GM12878 (cell line): ENCODE measurements around the gene PEX11B. TPM values are rescaled to one million over a fixed set of nuclear protein-coding genes. Genes with fewer than 3 reads are reported as not detected.

Experiments
- ATAC-seq: fragments of 200-7000 bp; cut with Tn5 transposase; 3 replicates; pipeline ENCODE4 v1.9.1; 2020; ENCODE audit warnings: mild to moderate bottlenecking, moderate library complexity
- BruUV-seq: library from RNA; stranded (reverse); fragments of 400-500 nt; replicated peaks from 2 replicates; lab custom pipeline; 2021; lab: Mats Ljungman, UMichigan
- CTCF ChIA-PET: fragments of 300-600 bp; sonication (Branson Sonifier 250); formaldehyde crosslinking; extraction: SDS; loops from one replicate; lab custom pipeline; 2021; ENCODE audit warnings: inconsistent platforms; lab: Yijun Ruan, JAX
- POLR2A ChIA-PET: fragments of 350-600 bp; formaldehyde crosslinking; extraction: SDS; loops from one replicate; lab custom pipeline; 2021; ENCODE audit warnings: inconsistent platforms; lab: Charles Lee
- RAD21 ChIA-PET: fragments of 300-600 bp; sonication (Branson Sonifier 250); formaldehyde crosslinking; loops from one replicate; lab custom pipeline; 2023; ENCODE audit warnings: antibody characterized with exemption; ENCODE audit not compliant: unreplicated experiment; lab: Charles Lee
- SMC1A ChIA-PET: fragments of 300-600 bp; sonication (Branson Sonifier 250); formaldehyde crosslinking; loops from one replicate; lab custom pipeline; 2023; ENCODE audit not compliant: unreplicated experiment, uncharacterized antibody; lab: Charles Lee
- DNase-seq: peaks from one replicate; pipeline ENCODE4 v3.0.0-alpha.2; 2011; ENCODE audit warnings: low read depth, low spot score
- FAIRE-seq: peaks from 3 replicates; lab custom pipeline; 2011; peaks lifted over from hg19 to GRCh38; lab: Jason Lieb, UNC
- H2AFZ ChIP-seq: 2 replicates; pipeline ENCODE4 v1.6.0; 2011; ENCODE audit warnings: low read depth, low read length, control low read depth; ENCODE audit not compliant: control insufficient read depth
- H3K27ac ChIP-seq: 2 replicates; pipeline ENCODE4 v1.5.1; 2011; ENCODE audit warnings: control low read depth; ENCODE audit not compliant: control insufficient read depth, insufficient read depth
- H3K27me3 ChIP-seq, 2 experiments: replicated peaks in 1 of 2; 2 replicates each; pipeline versions ENCODE4 v1.6.0 to v1.6.1; 2011; ENCODE audit warnings: low read length in 1 of 2; ENCODE audit not compliant: control insufficient read depth in 2 of 2, insufficient read depth in 2 of 2
- H3K36me3 ChIP-seq, 2 experiments: 2 replicates each; pipeline ENCODE4 v1.5.1; 2011; ENCODE audit warnings: low read length in 1 of 2; ENCODE audit not compliant: control insufficient read depth in 2 of 2, insufficient read depth in 2 of 2
- H3K4me1 ChIP-seq: 2 replicates; pipeline ENCODE4 v1.6.1; 2011; ENCODE audit warnings: mild to moderate bottlenecking, low read length, moderate library complexity, mixed read lengths; ENCODE audit not compliant: control insufficient read depth, insufficient read depth
- H3K4me2 ChIP-seq: 2 replicates; pipeline ENCODE4 v1.6.0; 2011; ENCODE audit warnings: control low read depth; ENCODE audit not compliant: control insufficient read depth, insufficient read depth
- H3K4me3 ChIP-seq: fragments of 200-600 bp; sonication (generic); 2 replicates; pipeline ENCODE4 v1.5.1; 2016
- H3K79me2 ChIP-seq: 2 replicates; pipeline ENCODE4 v1.6.0; 2011; ENCODE audit warnings: low read length; ENCODE audit not compliant: control insufficient read depth, insufficient read depth
- H3K9ac ChIP-seq: 2 replicates; pipeline ENCODE4 v1.8.0; 2011; ENCODE audit warnings: low read length, control low read depth, mixed read lengths; ENCODE audit not compliant: control insufficient read depth, insufficient read depth
- H3K9me3 ChIP-seq: replicated peaks from 3 replicates; pipeline ENCODE4 v1.5.1; 2011; ENCODE audit warnings: mild to moderate bottlenecking, low read length; ENCODE audit not compliant: control insufficient read depth, insufficient read depth
- H4K20me1 ChIP-seq: 2 replicates; pipeline ENCODE4 v1.6.0; 2011; ENCODE audit not compliant: control insufficient read depth, insufficient read depth
- CHD1 ChIP-seq: IDR thresholded peaks from 2 replicates; pipeline ENCODE4 v1.6.1; 2012; ENCODE audit warnings: low read depth, low read length, improper control_type of control experiment
- EED ChIP-seq: sonication (generic); IDR thresholded peaks from 2 replicates; pipeline ENCODE4 v1.6.1; 2016; ENCODE audit warnings: antibody characterized with exemption, low read depth
- EZH2 ChIP-seq: IDR thresholded peaks from 2 replicates; pipeline ENCODE4 v1.6.1; 2012; ENCODE audit warnings: low read depth, mild to moderate bottlenecking, control low read depth, inconsistent platforms, low read length, borderline replicate concordance; ENCODE audit not compliant: control insufficient read depth
- IKZF1 ChIP-seq: fragments of 450-650 bp; conservative IDR thresholded peaks from 2 replicates; pipeline ENCODE4 v1.6.1; 2017; ENCODE audit warnings: antibody characterized with exemption, mild to moderate bottlenecking
- IKZF2 ChIP-seq, 2 experiments: fragments of 450-650 bp; IDR thresholded peaks; 2 replicates each; pipeline ENCODE4 v1.6.1; 2017; ENCODE audit warnings: mild to moderate bottlenecking in 2 of 2, moderate library complexity in 2 of 2
- KAT2A ChIP-seq: conservative IDR thresholded peaks from 2 replicates; pipeline ENCODE4 v1.6.1; 2011; ENCODE audit warnings: low read depth, low read length; ENCODE audit not compliant: control insufficient read depth
- KDM1A ChIP-seq: fragments of 200-600 bp; sonication (generic); IDR thresholded peaks from 2 replicates; pipeline ENCODE4 v1.6.1; 2016; ENCODE audit warnings: borderline replicate concordance
- MTA3 ChIP-seq: IDR thresholded peaks from 2 replicates; pipeline ENCODE4 v1.6.1; 2012; ENCODE audit warnings: low read length, inconsistent platforms, borderline replicate concordance
- NBN ChIP-seq: fragments of 450-650 bp; IDR thresholded peaks from 2 replicates; pipeline ENCODE4 v1.6.1; 2016
- PAX8 ChIP-seq: fragments of 450-650 bp; IDR thresholded peaks from 2 replicates; pipeline ENCODE4 v1.6.1; 2017; ENCODE audit warnings: mild to moderate bottlenecking, moderate library complexity
- SMAD5 ChIP-seq: IDR thresholded peaks from 2 replicates; pipeline ENCODE4 v1.6.1; 2016; ENCODE audit warnings: antibody characterized with exemption, low read depth
- SPI1 ChIP-seq: IDR thresholded peaks from 2 replicates; pipeline ENCODE4 v1.6.1; 2011; ENCODE audit warnings: low read depth, mild to moderate bottlenecking, low read length, moderate library complexity, borderline replicate concordance; ENCODE audit not compliant: insufficient read depth
- ZNF274 ChIP-seq: IDR thresholded peaks from one replicate; pipeline ENCODE4 v1.8.0; 2011; ENCODE audit not compliant: insufficient read length, insufficient read depth
- whole genome bisulfite sequencing: methylation state at CpG from one replicate; pipeline ENCODE4 v1.1.6; 2016; ENCODE audit warnings: low lambda C conversion rate; ENCODE audit not compliant: insufficient replicate concordance, insufficient coverage; ENCODE audit errors: missing lambda C conversion rate; 5-methylcytosine and 5-hydroxymethylcytosine counted together
- in situ Hi-C: fragments of 300-500 bp; cut with MboI; formaldehyde crosslinking; loops from 9 replicates; pipeline ENCODE4 v1.14.3; 2018; ENCODE audit warnings: mixed read lengths
- intact Hi-C: fragments of 100-400 bp; cut with micrococcal nuclease; formaldehyde crosslinking; loops from one replicate; pipeline ENCODE4 v1.14.2; 2022; ENCODE audit not compliant: unreplicated experiment
- polyA plus RNA-seq, 11 experiments: library from polyadenylated mRNA; depleted of rRNA in 4 of 11; unstranded in 6 of 11; stranded (reverse) in 5 of 11; fragments of >200 nt; fragmentation: Nextera tagmentation in 4 of 11; fragmentation: Illumina TruSeq in 1 of 11; extraction: Ambion mirVana in 4 of 11; extraction: Trizol in 1 of 11; gene quantifications; 1 replicate in 1 of 11; 2 replicates in 10 of 11; pipeline versions ENCODE4 v1.2.1 to v1.2.3, GENCODE V29; 2011 to 2016; ENCODE audit warnings: inconsistent platforms in 2 of 11, missing spikeins in 2 of 11, low read depth in 1 of 11
- total RNA-seq, 4 experiments: library from RNA; depleted of rRNA in 3 of 4; stranded (reverse); fragments of >200 nt in 3 of 4; fragmentation: Illumina TruSeq in 1 of 4; extraction: Trizol in 1 of 4; gene quantifications; 2 replicates each; pipeline versions ENCODE4 v1.2.1 to v1.2.3, GENCODE V29; 2013 to 2021
- TF ChIP-seq, protein P1 (sequence below): fragments of 450-650 bp; conservative IDR thresholded peaks from 2 replicates; pipeline ENCODE4 v1.6.1; 2017; ENCODE audit warnings: mild to moderate bottlenecking, moderate library complexity
- TF ChIP-seq, protein P2 (sequence below): fragments of 450-650 bp; IDR thresholded peaks from 2 replicates; pipeline ENCODE4 v1.6.1; 2018; ENCODE audit warnings: mild to moderate bottlenecking, low read depth, moderate library complexity; ENCODE audit not compliant: partially characterized antibody
- TF ChIP-seq, protein P3 (sequence below): IDR thresholded peaks from 2 replicates; pipeline ENCODE4 v1.6.1; 2012; ENCODE audit warnings: low read depth, low read length, improper control_type of control experiment

PEX11B gene
- total and polyA plus RNA-seq, 10 of the 15 experiments (the other 5 are each of a cell fraction or from before 2014, with no cell fraction given): 24.9 to 129 (median 40.7) TPM

DNA sequence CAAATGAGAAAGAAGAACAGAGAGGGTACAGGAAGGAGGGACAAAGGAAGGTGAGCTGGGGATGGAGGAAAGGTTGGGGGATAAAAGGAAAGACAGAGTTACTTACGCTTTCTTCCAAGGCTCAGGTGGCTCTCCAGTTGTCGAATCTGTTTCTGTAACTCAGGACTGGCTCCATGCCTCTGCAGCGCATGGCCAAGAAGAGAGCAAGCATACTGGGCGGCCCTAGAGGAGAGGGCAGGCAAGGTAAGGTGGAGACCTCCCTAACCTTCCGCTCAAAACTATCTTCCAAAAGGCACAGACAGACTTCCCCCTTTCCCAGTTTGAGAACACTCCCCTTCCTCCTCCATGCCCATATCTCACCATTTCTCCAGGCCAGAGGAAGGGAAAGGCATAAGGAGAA, 922 bp downstream of the PEX11B start:
- Histone ChIP-seq H3K27me3 (no peaks in the 10 kb centered on the region), H3K4me2 (peak overlapping the region; percentile 99), H3K27ac (peak overlapping the region; percentile 93), H2AFZ (peak overlapping the region; percentile 20), H3K4me3 (peak overlapping the region; percentile 97), H3K9ac (peak overlapping the region; percentile 96), H3K36me3 (peaks cover 0 to 8% of the 10 kb centered on the region in 2 experiments; a peak in 2 of 4 replicates), H3K9me3 (no peaks in the 10 kb centered on the region), H4K20me1 (no peaks in the 10 kb centered on the region), H3K79me2 (peaks cover 12% of the 10 kb centered on the region), H3K4me1 (peaks cover 20% of the 10 kb centered on the region)
- no TSS peak for BruUV-seq
- POLR2A ChIA-PET: interaction anchor here (1.6 to 2.6 kb wide), 4 partner anchors 10 to 58 kb away, joined by 4 to 10 read pairs (median 8); partner anchors contain the start of genes LIX1L, PIAS3 and RBM8A
- RAD21 ChIA-PET: interaction anchor here (1.2 to 2.5 kb wide), 2 partner anchors 40 to 59 kb away, joined by 3 to 11 read pairs; partner anchors contain the start of gene LIX1L
- no peak for ATAC-seq
- intact Hi-C loops (no loop called here), in situ Hi-C loops (loop anchor here (5.0 kb wide), 1 partner anchor 60 kb away; the partner anchor contains the start of gene PIAS3)
- FAIRE-seq: no peak
- no peak for TF ChIP-seq KDM1A
- TF ChIP-seq SPI1: no peak
- TF ChIP-seq SMAD5: no peak
- TF ChIP-seq KAT2A: no peak
- TF ChIP-seq IKZF1: no peak
- TF ChIP-seq, protein P1, sequence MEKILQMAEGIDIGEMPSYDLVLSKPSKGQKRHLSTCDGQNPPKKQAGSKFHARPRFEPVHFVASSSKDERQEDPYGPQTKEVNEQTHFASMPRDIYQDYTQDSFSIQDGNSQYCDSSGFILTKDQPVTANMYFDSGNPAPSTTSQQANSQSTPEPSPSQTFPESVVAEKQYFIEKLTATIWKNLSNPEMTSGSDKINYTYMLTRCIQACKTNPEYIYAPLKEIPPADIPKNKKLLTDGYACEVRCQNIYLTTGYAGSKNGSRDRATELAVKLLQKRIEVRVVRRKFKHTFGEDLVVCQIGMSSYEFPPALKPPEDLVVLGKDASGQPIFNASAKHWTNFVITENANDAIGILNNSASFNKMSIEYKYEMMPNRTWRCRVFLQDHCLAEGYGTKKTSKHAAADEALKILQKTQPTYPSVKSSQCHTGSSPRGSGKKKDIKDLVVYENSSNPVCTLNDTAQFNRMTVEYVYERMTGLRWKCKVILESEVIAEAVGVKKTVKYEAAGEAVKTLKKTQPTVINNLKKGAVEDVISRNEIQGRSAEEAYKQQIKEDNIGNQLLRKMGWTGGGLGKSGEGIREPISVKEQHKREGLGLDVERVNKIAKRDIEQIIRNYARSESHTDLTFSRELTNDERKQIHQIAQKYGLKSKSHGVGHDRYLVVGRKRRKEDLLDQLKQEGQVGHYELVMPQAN: no peak
- no peak for TF ChIP-seq NBN
- TF ChIP-seq, protein P2, sequence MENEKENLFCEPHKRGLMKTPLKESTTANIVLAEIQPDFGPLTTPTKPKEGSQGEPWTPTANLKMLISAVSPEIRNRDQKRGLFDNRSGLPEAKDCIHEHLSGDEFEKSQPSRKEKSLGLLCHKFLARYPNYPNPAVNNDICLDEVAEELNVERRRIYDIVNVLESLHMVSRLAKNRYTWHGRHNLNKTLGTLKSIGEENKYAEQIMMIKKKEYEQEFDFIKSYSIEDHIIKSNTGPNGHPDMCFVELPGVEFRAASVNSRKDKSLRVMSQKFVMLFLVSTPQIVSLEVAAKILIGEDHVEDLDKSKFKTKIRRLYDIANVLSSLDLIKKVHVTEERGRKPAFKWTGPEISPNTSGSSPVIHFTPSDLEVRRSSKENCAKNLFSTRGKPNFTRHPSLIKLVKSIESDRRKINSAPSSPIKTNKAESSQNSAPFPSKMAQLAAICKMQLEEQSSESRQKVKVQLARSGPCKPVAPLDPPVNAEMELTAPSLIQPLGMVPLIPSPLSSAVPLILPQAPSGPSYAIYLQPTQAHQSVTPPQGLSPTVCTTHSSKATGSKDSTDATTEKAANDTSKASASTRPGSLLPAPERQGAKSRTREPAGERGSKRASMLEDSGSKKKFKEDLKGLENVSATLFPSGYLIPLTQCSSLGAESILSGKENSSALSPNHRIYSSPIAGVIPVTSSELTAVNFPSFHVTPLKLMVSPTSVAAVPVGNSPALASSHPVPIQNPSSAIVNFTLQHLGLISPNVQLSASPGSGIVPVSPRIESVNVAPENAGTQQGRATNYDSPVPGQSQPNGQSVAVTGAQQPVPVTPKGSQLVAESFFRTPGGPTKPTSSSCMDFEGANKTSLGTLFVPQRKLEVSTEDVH: no peak
- no peak for TF ChIP-seq CHD1
- no peak for TF ChIP-seq IKZF2 (IDR thresholded peaks at IDR 0.05)
- no peak for TF ChIP-seq MTA3
- no peak for TF ChIP-seq PAX8
- no peak for TF ChIP-seq EED
- TF ChIP-seq EZH2: no peak
- TF ChIP-seq, protein P3, sequence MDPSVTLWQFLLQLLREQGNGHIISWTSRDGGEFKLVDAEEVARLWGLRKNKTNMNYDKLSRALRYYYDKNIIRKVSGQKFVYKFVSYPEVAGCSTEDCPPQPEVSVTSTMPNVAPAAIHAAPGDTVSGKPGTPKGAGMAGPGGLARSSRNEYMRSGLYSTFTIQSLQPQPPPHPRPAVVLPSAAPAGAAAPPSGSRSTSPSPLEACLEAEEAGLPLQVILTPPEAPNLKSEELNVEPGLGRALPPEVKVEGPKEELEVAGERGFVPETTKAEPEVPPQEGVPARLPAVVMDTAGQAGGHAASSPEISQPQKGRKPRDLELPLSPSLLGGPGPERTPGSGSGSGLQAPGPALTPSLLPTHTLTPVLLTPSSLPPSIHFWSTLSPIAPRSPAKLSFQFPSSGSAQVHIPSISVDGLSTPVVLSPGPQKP: no peak
- no peak for TF ChIP-seq ZNF274
- CTCF ChIA-PET: interaction anchor here (1.8 kb wide), 1 partner anchor 60 kb away, joined by 7 read pairs; no protein-coding TSS in a partner anchor
- WGBS: 73% methylated on average over 5 of the region's 5 CpGs
- no peak for DNase-seq
- SMC1A ChIA-PET: no interaction called here
